Bronchial epithelial cell (primary cell): ENCODE data around the gene VEGFB. TPM values are rescaled to one million over a fixed set of nuclear protein-coding genes. Genes with fewer than 3 reads are reported as not detected.

Source experiments
- DNase-seq: peaks from one replicate; pipeline ENCODE4 v3.0.0-alpha.2; 2010; ENCODE audit warnings: low read depth
- FAIRE-seq: peaks from 2 replicates; lab custom pipeline; 2011; peaks lifted over from hg19 to GRCh38; lab: Jason Lieb, UNC
- H3K27me3 ChIP-seq: 2 replicates; pipeline ENCODE4 v1.5.1; 2011; ENCODE audit warnings: low read length; ENCODE audit not compliant: control insufficient read depth, insufficient read depth
- H3K36me3 ChIP-seq: 2 replicates; pipeline ENCODE4 v1.5.1; 2011; ENCODE audit warnings: low read length; ENCODE audit not compliant: control insufficient read depth, insufficient read depth
- H3K4me3 ChIP-seq: 2 replicates; pipeline ENCODE4 v1.5.1; 2011; ENCODE audit warnings: mild to moderate bottlenecking, low read depth, low read length, control low read depth
- total RNA-seq: library from RNA; depleted of rRNA; stranded (reverse); fragments of >200 nt; gene quantifications from 2 replicates; pipeline ENCODE4 v1.2.1, GENCODE V29; 2014
- TF ChIP-seq, protein P1 (sequence below): IDR thresholded peaks from 2 replicates; pipeline ENCODE4 v1.5.1; 2011; ENCODE audit warnings: mild to moderate bottlenecking, moderate library complexity, low read length, control low read depth, inconsistent platforms; ENCODE audit not compliant: insufficient read depth, severe bottlenecking

VEGFB gene
- total RNA-seq, 1 donor from 2014 or later = 12.4 TPM

DNA sequence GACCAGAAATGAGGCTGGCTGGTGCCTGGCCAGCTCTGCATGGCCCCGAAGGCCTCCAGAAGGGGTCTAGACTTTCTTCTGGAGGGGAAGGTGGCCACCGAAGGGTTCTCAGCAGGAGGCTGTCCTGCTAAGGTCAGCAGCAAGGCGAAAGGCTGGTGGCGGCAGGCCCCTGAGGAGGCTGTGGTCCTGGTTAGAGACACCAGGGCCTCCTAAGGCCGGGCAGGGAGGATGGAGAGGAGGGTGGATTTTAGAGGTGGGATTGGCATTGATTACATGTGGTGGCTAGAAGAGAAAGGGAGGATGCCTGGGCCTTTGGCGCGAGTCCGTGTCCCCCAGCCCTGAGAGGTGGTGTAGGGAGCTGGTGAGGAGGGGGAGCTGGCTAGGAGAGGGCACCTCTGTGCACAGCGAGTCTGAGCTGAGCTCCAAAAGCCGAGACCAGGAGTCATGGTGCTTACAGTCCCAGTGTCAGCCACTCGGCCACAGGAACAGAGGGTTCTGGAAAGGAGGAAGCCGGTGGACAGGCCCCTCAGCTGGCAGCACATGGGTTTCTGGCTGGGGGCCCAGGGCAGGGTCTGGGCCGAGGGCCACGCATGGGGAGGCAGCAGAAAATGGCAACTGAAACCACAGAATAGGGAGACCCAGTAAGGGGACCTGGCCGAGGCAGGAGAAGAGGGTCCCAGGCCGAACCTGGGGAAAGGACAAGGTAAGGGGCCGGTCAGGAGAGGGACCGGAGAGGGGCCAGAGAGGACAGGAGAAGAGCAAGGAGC is 25.4 kb upstream of the VEGFB start:
- H3K36me3 ChIP-seq = peaks cover 20% of the 10 kb centered on the region
- TF ChIP-seq, protein P1, sequence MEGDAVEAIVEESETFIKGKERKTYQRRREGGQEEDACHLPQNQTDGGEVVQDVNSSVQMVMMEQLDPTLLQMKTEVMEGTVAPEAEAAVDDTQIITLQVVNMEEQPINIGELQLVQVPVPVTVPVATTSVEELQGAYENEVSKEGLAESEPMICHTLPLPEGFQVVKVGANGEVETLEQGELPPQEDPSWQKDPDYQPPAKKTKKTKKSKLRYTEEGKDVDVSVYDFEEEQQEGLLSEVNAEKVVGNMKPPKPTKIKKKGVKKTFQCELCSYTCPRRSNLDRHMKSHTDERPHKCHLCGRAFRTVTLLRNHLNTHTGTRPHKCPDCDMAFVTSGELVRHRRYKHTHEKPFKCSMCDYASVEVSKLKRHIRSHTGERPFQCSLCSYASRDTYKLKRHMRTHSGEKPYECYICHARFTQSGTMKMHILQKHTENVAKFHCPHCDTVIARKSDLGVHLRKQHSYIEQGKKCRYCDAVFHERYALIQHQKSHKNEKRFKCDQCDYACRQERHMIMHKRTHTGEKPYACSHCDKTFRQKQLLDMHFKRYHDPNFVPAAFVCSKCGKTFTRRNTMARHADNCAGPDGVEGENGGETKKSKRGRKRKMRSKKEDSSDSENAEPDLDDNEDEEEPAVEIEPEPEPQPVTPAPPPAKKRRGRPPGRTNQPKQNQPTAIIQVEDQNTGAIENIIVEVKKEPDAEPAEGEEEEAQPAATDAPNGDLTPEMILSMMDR = no peak
- no peak for FAIRE-seq
- H3K27me3 ChIP-seq = no peaks in the 10 kb centered on the region
- no peak overlapping the region for H3K4me3 ChIP-seq
- DNase-seq = no peak

DNA sequence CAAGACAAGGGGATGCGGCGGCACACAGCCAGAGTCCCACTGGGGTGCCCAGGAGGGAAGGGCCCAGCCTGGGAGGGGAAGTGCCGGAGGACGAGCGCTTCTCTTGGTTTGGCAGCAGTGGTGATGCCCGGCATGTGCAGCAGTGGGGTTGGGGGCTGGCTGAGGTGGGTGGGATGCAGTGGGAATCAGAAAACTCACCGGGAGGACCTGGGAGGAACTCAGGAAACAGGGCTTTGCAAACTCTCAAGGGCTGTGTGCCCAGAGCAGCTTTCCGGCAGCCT is 24.9 kb upstream of the VEGFB start:
- Histone ChIP-seq H3K4me3 (no peak overlapping the region), H3K36me3 (peaks cover 17% of the 10 kb centered on the region), H3K27me3 (no peaks in the 10 kb centered on the region)
- DNase-seq (no peak), FAIRE-seq (no peak)
- TF ChIP-seq, protein P1 = no peak

DNA sequence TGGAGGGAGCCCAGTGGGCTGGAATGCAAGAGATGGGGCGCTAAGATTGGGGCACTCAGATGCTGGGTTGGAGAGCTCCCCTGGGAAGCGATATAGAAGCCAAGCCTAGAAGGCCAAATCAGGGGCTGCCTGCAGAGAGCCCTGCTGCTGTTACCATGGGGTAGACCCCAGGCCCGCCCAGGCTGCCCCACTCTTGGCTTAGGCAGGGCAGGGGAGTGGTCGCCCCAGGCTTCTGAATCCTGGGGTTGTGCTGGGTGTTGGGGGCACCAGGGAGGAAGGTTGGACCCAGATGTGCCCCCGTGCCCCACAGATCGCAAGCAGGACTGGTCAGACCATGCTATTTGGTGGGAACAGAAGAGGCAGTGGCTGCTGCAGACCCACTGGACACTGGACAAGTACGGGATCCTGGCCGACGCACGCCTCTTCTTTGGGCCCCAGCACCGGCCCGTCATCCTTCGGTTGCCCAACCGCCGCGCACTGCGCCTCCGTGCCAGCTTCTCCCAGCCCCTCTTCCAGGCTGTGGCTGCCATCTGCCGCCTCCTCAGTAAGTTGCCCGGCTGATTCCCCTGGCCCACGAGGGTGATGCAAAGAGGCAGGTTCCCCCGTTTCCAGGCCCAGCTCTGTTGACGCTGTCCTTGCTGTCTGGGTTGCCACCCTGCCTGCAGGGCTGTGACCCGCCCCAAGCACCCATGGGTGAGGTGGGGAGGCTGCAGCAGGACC is 23.9 kb upstream of the VEGFB start:
- FAIRE-seq (no peak), DNase-seq (no peak)
- TF ChIP-seq, protein P1 = no peak
- no peaks in the 10 kb centered on the region for H3K27me3 ChIP-seq
- H3K4me3 ChIP-seq = no peak overlapping the region
- H3K36me3 ChIP-seq = peaks cover 16% of the 10 kb centered on the region

DNA sequence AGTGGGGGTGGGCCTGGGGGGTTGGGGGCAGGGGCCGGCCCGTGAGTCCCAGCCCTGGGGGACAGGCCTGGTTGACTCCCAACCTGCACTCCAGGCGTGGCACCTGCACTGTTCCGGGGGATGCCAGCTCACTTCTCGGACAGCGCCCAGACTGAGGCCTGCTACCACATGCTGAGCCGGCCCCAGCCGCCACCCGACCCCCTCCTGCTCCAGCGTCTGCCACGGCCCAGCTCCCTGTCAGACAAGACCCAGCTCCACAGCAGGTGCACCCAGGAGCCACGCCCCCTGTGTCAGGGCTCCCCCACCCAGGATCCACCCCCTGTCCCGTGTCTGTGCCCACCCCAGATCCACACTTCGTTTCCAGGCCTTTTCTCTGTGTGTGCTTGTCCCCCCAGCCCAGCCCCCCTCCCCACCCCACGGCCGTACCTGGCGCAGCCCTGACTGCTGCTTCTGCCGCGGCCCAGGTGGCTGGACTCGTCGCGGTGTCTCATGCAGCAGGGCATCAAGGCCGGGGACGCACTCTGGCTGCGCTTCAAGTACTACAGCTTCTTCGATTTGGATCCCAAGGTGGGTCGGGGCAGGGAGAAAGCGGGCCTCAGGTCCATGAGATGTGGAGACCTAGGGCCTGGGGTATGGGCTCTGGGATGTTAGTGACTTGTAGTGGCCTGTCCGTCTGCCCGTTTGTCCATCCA is 23.1 kb upstream of the VEGFB start:
- DNase-seq = no peak
- FAIRE-seq = no peak
- no peak overlapping the region for H3K4me3 ChIP-seq
- no peaks in the 10 kb centered on the region for H3K27me3 ChIP-seq
- peaks cover 7% of the 10 kb centered on the region for H3K36me3 ChIP-seq
- TF ChIP-seq, protein P1 = no peak

DNA sequence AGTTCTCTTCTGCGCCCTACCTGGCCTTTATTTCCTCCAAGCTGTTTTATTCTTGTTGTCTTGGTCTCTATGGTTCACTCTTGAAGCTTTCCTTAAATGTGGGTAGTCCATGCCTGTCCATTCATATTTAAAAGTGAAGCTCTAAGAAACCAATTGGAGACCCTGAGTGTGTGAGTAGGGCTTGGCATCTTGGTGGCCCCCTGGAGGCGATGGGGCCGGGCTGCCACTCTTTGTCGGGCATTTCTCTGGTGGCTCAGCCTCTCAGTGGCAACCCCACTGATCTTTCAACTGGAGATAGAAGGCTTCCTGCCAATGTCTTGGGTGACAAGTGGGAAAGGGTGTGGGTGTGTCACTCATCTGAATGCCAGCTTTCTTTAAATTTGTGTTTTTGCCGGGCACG is 17.5 kb upstream of the VEGFB start:
- no peak overlapping the region for H3K4me3 ChIP-seq
- TF ChIP-seq, protein P1 = no peak
- FAIRE-seq (no peak), DNase-seq (no peak)
- no peaks in the 10 kb centered on the region for H3K27me3 ChIP-seq
- H3K36me3 ChIP-seq = peaks cover 4% of the 10 kb centered on the region
